ENCODE data around the gene MCAT.

The MCAT gene

GRCh38 chr22:43168471-43169309 is 25.5 kb upstream of the MCAT start:
- ATAC-seq (ENCODE audit: low read depth), result no peak
- DNase-seq (ENCODE audit: low spot score), result no peak
- H3K9me3 ChIP-seq (ENCODE audit: severe bottlenecking), result no peaks in the 10 kb centered on the region
- H3K4me1 ChIP-seq (ENCODE audit: insufficient read depth, poor library complexity, severe bottlenecking), result no peaks in the 10 kb centered on the region
- peaks cover 42% of the 10 kb centered on the region for H3K36me3 ChIP-seq (ENCODE audit: low read depth)
- H3K4me3 ChIP-seq (ENCODE audit: severe bottlenecking), result no peak overlapping the region
- TF ChIP-seq, protein P1, sequence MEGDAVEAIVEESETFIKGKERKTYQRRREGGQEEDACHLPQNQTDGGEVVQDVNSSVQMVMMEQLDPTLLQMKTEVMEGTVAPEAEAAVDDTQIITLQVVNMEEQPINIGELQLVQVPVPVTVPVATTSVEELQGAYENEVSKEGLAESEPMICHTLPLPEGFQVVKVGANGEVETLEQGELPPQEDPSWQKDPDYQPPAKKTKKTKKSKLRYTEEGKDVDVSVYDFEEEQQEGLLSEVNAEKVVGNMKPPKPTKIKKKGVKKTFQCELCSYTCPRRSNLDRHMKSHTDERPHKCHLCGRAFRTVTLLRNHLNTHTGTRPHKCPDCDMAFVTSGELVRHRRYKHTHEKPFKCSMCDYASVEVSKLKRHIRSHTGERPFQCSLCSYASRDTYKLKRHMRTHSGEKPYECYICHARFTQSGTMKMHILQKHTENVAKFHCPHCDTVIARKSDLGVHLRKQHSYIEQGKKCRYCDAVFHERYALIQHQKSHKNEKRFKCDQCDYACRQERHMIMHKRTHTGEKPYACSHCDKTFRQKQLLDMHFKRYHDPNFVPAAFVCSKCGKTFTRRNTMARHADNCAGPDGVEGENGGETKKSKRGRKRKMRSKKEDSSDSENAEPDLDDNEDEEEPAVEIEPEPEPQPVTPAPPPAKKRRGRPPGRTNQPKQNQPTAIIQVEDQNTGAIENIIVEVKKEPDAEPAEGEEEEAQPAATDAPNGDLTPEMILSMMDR (IDR thresholded peaks at IDR 0.05; ENCODE audit: poor library complexity, severe bottlenecking), result no peak
- H3K27ac ChIP-seq (ENCODE audit: poor library complexity, severe bottlenecking), result no peak overlapping the region
- H3K27me3 ChIP-seq (ENCODE audit: insufficient read depth, poor library complexity, severe bottlenecking), result no peaks in the 10 kb centered on the region

DNA sequence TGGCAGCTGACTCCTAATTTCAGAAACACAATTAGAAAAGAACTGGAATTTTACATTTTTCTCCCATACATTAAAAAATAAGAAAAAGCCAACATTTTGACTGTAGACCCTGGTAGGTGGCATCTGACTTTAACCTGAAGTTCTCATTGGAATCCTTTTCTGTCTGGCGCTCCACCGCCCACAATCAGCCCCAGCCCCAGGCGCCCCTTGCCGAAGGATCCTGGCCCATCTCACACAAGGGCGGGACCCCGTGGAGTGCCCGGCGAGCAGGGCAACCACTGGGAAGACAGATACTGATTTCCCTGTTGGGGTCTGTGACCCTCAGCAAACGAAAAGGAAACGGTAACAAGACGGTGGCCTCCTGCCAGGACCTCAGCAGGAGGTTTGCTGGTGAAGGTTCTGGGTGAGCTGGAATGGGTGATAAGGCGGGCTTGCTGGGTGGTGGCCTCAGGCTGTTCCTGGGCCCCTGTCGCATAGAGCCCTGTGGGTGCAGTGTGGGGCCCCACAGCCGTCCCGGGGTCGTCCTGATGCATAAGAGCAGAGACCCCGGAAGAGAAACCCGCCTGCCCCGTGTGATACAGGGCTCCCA is 23.9 kb upstream of the MCAT start:
- DNase-seq (ENCODE audit: low spot score) (no peak), ATAC-seq (ENCODE audit: low read depth) (no peak)
- Histone ChIP-seq H3K27me3 (ENCODE audit: insufficient read depth, poor library complexity, severe bottlenecking) (no peaks in the 10 kb centered on the region), H3K9me3 (ENCODE audit: severe bottlenecking) (no peaks in the 10 kb centered on the region), H3K36me3 (ENCODE audit: low read depth) (peaks cover 40% of the 10 kb centered on the region), H3K4me1 (ENCODE audit: insufficient read depth, poor library complexity, severe bottlenecking) (peaks cover 2% of the 10 kb centered on the region), H3K27ac (ENCODE audit: poor library complexity, severe bottlenecking) (no peak overlapping the region), H3K4me3 (ENCODE audit: severe bottlenecking) (no peak overlapping the region)
- TF ChIP-seq, protein P1 (IDR thresholded peaks at IDR 0.05; ENCODE audit: poor library complexity, severe bottlenecking), result no peak

DNA sequence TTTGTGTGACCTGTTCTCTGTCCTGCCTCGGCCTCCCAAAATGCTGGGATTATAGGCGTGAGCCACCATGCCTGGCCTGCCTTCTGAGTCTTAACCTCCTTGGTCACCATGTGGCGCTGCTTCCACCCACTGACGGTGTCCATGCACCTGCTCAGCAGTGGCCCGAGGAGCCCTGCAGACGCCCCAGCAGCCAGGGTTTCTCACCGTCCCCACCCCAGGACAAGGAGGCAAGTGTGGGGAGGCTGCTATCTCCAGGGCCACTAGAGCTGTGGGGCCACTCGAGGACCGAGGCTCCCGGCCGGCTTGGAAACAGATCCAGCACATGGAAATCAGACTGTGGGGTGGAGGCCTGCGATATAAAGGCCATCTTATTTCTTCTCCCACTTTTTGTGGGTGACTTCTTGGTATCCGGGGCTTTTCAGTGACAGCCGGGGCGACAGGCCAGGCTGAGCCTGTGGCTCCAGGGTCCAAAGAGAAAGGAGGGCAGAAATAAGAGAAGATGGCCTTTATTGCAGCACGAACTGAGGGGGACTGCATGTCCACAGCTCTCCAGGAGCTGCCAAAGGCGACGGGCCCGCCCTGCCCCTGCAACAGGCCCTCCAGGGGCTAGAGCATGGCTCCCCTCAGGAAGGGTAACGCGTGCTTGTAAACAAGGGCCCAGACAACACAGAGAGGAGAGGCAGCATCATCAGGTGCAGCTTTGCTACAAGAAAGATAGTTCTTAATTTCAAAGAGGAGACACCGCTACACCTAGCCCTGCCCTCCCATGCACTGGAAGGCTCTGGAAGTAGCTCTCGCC is 23.1 kb upstream of the MCAT start:
- DNase-seq (ENCODE audit: low spot score) (no peak), ATAC-seq (ENCODE audit: low read depth) (no peak)
- Histone ChIP-seq H3K27ac (ENCODE audit: poor library complexity, severe bottlenecking) (no peak overlapping the region), H3K36me3 (ENCODE audit: low read depth) (peaks cover 33% of the 10 kb centered on the region), H3K4me1 (ENCODE audit: insufficient read depth, poor library complexity, severe bottlenecking) (peaks cover 2% of the 10 kb centered on the region), H3K27me3 (ENCODE audit: insufficient read depth, poor library complexity, severe bottlenecking) (no peaks in the 10 kb centered on the region), H3K9me3 (ENCODE audit: severe bottlenecking) (no peaks in the 10 kb centered on the region), H3K4me3 (ENCODE audit: severe bottlenecking) (no peak overlapping the region)
- TF ChIP-seq, protein P1 (IDR thresholded peaks at IDR 0.05; ENCODE audit: poor library complexity, severe bottlenecking), result no peak

DNA sequence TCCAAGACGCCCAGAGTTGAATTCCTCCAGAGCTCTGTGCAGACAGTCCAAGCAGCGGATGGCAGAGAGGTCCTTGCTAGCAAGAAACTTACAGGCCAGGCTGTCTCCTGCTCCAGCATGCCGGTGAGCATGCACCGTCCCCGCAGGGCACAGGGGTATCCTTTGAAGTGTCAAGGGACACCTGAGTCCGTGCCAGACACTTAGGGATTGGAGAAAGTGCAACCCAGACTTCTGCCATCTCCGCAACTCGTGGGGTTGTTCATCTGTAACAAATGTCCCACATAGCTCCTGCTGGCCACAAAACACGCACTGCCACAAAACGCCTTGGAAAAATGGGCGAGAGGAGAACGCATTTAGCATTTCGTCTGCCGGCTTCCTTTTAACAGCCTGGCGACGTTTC is 21.4 kb upstream of the MCAT start:
- ATAC-seq (ENCODE audit: low read depth) (no peak; the same call in 1 of the 3 replicates), DNase-seq (ENCODE audit: low spot score) (no peak)
- no peak overlapping the region for H3K27ac ChIP-seq (ENCODE audit: poor library complexity, severe bottlenecking)
- H3K4me3 ChIP-seq (ENCODE audit: severe bottlenecking), result no peak overlapping the region
- TF ChIP-seq, protein P1 (IDR thresholded peaks at IDR 0.05; ENCODE audit: poor library complexity, severe bottlenecking), result no peak
- H3K27me3 ChIP-seq (ENCODE audit: insufficient read depth, poor library complexity, severe bottlenecking), result no peaks in the 10 kb centered on the region
- no peaks in the 10 kb centered on the region for H3K9me3 ChIP-seq (ENCODE audit: severe bottlenecking)
- peaks cover 2% of the 10 kb centered on the region for H3K4me1 ChIP-seq (ENCODE audit: insufficient read depth, poor library complexity, severe bottlenecking)
- peaks cover 29% of the 10 kb centered on the region for H3K36me3 ChIP-seq (ENCODE audit: low read depth)

Measured in RWPE2 (cell line).